GM13977 (cell line): Measurements from ENCODE around the gene USB1.

ENCODE experiments used
- DNase-seq: peaks from one replicate; pipeline ENCODE4 v3.0.0; 2012; ENCODE audit warnings: low spot score
- in situ Hi-C: fragments of 300-500 bp; cut with MboI; formaldehyde crosslinking; loops from one replicate; pipeline ENCODE4 v1.12.0; 2022; ENCODE audit warnings: low sequenced_read_pairs, low pct_unique_long_range_greater_than_20kb, mixed read lengths, inconsistent platforms; ENCODE audit not compliant: unreplicated experiment
- TF ChIP-seq, protein P1 (sequence below): IDR thresholded peaks from 2 replicates; pipeline ENCODE4 v1.5.1; 2012; ENCODE audit warnings: mild to moderate bottlenecking, control low read depth; ENCODE audit not compliant: insufficient read depth; ENCODE audit errors: extremely low read depth, missing control alignments

Gene USB1

DNA sequence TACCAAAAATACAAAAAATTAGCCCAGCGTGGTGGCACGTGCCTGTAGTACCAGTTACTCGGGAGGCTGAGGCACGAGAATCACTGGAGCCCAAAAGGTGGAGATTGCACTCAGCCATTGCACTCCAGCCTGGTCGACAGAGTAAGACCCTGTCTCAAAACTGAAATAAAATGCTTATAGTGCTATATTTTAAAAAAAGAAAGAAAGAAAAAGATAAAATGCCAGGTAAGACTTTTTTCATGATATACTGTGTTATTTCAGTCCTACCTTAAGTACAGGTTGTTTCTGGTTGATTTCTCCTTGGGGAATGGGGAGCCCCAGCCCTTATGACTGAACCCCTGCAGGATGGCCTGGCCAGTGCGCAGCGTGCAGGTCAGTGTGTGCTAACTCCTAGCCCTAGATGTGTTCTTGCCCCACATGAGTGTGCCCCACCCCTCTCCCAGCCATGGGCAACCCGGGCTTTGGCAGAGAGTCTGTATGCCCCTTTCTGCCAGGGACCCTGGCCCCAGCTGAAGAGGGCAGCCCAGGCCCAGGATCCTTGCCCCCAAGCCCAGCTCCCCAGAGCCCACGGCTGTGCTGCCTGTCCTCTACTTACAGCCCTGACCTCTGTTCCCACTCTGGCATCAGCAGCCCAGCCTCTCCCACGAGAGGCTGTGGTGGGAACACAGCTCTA, 31.6 kb upstream of the USB1 start:
- DNase-seq = no peak
- TF ChIP-seq, protein P1, sequence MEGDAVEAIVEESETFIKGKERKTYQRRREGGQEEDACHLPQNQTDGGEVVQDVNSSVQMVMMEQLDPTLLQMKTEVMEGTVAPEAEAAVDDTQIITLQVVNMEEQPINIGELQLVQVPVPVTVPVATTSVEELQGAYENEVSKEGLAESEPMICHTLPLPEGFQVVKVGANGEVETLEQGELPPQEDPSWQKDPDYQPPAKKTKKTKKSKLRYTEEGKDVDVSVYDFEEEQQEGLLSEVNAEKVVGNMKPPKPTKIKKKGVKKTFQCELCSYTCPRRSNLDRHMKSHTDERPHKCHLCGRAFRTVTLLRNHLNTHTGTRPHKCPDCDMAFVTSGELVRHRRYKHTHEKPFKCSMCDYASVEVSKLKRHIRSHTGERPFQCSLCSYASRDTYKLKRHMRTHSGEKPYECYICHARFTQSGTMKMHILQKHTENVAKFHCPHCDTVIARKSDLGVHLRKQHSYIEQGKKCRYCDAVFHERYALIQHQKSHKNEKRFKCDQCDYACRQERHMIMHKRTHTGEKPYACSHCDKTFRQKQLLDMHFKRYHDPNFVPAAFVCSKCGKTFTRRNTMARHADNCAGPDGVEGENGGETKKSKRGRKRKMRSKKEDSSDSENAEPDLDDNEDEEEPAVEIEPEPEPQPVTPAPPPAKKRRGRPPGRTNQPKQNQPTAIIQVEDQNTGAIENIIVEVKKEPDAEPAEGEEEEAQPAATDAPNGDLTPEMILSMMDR = no peak
- in situ Hi-C loops = no loop called here

DNA sequence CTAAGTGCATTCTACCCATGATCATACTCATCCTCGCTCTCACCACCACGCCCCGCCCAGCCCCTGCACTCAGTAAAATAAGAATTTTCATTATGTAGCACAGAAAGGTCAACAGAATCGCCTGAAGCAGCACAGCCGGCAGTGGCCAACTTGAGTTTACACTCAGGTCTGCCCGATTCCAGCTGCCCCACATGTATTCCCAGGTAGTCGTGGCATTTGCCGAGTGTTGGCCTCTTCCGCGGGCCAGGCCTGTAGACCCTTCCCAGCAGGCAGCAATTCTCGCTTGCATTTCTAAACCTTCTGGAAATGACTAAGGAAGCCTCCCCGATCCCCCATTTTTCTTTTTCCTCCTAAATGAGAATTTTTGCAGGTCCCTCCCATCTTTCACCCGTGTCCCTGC, 30.9 kb upstream of the USB1 start:
- in situ Hi-C loops = no loop called here
- no peak for DNase-seq
- TF ChIP-seq, protein P1 = no peak

DNA sequence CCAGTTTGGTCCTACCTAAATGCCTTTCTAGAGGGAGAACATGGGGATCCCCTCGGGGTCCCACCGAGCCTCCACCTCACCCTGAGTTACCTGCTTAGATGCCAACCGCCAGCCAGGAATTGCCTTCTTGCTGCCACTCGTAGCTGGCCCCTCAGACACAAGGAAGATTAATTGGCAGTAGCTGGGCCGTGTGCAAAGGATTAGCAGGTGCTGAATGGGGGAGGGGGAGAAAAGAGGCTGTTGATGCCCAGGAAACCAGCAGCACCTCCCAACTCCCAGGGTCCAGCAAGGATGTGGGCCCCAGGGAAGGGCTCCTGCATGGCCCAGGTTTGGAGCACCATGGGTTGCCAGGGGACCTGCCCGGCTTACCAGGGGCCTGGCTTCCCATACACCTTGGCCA, 30.2 kb upstream of the USB1 start, which contains the start of gene CNGB1:
Gene CNGB1 (minus strand): TSS at position 159 of the 400 bp plus-strand sequence. CDS start 3,842 bp downstream, outside the sequence.
- no peak for DNase-seq
- in situ Hi-C loops = no loop called here
- TF ChIP-seq, protein P1 = no peak

DNA sequence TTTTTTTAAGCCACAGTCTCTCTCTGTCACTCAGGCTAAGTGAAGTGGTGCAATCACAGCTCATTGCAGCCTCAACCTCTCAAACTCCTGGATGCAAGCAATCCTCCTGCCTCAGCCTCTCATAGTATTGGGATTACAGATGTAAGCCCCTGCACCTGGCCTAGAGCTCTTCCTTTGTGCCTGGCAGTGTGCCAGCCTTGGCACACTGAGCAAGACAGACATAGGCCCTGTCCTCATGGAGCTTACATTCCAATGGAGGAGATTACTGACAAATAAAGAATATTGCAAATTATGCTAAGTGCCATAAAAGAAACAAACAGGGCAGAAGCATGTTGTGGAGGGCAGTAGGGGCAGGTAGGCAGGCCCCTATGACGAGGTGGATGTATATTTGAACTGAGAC, 29.4 kb upstream of the USB1 start:
- in situ Hi-C loops = no loop called here
- DNase-seq = no peak
- TF ChIP-seq, protein P1 = no peak

DNA sequence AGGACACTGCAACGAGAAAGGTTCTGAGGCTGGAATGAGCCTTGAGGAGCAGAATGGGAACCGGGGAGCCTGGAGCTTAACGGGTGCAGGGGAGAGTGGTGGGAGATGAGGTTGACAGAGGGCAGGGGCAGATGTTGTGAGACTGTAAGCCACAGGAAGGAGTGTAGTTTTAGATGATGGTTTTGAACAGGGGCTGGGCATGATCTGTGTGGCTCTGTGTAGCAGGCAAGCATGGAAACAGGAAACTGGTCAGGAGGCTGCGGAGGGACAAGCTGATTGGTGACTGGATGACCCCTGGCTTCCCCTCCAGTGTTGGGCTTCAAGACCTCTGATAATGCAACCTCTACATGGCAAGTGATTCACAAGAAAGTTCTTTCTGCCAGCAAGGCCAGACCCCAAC, 28.9 kb upstream of the USB1 start:
- TF ChIP-seq, protein P1 = no peak
- in situ Hi-C loops = no loop called here
- DNase-seq = no peak

DNA sequence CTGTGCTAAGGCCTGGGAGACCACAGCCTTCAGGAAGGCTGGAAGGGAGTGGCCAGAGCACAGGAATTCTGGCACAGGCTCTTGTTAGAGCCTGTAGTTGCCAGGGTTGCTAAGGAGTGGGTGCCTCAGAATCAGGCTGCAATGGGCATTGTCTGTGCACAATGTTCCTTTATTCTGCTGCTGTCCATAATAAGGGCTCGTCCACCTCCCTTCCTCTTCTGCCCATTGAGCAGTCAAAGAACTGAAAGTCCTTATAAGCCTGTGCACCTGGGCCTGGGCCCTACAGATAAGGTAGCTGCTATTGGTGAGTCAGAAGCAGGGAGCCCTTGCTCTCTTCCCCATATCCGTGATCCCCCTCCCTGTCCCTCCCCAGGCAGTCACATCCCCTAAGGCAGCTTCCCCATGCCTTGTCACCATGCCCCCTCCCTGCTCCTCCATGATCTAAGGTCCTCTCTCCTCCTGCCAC, 24.8 kb upstream of the USB1 start:
- TF ChIP-seq, protein P1 = no peak
- no peak for DNase-seq
- in situ Hi-C loops = no loop called here
